NCI-H524 treated with DMSO at 0.1 percent for 48 hours (cell line): Measurements from ENCODE around the gene NSUN7.

Source experiments
- DNase-seq: peaks from one replicate; lab custom pipeline; 2025; lab: John Stamatoyannopoulos, UW

Gene NSUN7

GRCh38 chr4:40822420-40823166 is 72.8 kb downstream of the NSUN7 start:
- no peak for DNase-seq

GRCh38 chr4:40825014-40825838 is 75.5 kb downstream of the NSUN7 start:
- DNase-seq: no peak

DNA sequence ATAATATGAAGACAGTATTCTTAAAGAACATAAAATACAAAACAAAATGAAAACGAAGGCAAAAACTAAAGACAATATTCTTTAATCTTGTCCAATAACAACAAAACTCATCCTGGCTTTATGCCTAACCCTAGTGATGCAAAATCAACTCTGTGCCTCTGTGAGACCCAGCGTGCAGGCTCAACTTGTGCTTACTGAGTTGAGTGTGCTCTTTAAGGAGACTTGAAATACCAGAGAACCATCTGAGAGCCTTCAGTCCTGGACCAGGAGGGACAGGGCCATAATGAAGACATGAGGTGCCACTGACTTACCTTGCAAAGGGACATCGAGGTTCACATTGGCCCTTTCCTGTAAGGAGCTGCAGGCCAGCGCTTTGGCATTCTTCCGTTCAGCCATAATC is 77.1 kb downstream of the NSUN7 start:
- no peak for DNase-seq

DNA sequence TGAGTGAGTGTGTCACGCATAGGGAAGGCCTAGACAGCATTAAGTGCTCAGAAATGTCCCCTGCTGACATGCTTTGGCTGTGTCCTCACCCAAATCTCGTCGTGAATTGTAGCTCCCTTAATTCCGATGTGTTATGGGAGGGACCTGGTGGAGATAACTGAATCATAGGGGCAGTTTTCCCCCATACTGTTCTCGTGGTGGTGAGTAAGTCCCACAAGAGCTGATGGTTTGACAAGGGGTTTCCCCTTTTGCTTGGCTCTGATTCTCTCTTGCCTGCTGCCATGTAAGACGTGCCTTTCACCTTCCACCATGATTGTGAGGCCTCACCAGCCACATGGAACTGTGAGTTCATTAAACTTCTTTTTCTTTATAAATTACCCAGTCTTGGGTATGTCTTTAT is 78.0 kb downstream of the NSUN7 start:
- no peak for DNase-seq

DNA sequence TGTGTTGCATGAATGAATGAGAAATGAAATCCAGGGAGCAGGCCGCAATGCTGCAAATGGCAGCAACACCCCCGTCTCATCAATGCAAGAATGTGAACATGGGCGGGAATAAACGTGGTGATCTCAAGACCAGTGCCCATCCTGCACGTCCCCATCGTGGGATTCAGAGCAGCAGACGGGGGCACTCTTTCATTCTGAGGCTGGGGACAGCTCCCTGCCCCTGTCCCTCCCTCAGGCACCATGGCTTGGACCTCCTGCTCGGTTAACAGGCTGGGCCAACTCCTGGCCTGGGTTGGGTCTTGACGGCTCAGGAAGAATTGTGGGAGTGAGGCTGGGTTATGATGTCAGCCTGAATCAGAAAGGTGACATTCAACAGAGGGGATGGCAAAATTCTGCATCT is 78.9 kb downstream of the NSUN7 start:
- no peak for DNase-seq

- no peak for DNase-seq
Measured at GRCh38 chr4:40829586-40829985, 79.8 kb downstream of the NSUN7 start.

GRCh38 chr4:40831146-40831907 is 81.6 kb downstream of the NSUN7 start:
- DNase-seq: no peak

- DNase-seq: no peak
Measured at GRCh38 chr4:40832175-40832574, 82.4 kb downstream of the NSUN7 start.

GRCh38 chr4:40833212-40833611 is 83.5 kb downstream of the NSUN7 start:
- no peak for DNase-seq

- DNase-seq: no peak
Measured at GRCh38 chr4:40837094-40837870, 87.5 kb downstream of the NSUN7 start.

DNA sequence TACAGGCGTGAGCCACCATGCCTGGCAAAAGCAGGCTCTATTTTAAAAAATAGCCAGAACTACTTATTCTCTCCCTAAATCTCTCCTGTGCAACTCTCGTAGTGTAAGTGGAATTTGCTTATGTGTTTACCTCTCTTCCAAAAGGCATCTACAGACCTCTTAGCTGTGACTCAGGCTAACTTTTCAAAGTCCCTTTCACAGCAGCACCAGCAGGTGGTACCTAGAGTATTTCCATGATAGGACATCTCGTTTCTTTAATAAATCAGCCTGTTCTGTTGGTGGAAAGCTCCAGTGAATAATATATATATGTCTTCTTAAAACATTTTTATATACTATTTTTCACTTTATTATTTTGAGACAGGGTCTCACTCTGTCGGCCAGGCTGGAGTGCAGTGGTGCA is 89.0 kb downstream of the NSUN7 start:
- DNase-seq: no peak

- no peak for DNase-seq
Measured at GRCh38 chr4:40840255-40840984, 90.7 kb downstream of the NSUN7 start.

DNA sequence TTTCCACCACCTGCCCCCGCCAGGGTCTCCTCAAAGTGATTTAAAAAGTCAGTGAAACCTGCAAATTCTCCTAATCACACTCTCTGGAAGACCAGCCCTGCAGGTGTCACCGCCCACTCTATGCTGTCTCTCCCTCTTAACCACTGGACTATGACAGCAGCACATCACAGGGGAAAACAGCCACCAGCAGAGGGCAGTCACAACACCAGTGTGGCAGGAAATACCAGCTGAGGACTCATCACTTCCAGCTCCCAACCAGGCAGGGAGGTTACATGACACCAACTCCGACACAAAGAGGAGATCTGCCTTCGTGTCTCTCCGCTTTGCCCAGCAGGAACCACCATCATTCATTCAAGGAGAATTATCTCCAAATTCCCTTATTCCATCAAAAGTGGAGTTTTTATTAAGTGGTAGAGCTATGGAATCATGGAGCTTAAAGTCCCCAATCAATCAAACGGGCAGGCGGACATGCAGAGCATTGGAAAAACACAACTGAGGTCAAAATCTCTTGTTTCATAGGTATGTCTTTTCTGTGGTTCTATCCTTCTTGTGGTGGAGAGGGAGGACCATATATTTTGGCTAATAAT is 91.3 kb downstream of the NSUN7 start:
- DNase-seq: peak; percentile 47

DNA sequence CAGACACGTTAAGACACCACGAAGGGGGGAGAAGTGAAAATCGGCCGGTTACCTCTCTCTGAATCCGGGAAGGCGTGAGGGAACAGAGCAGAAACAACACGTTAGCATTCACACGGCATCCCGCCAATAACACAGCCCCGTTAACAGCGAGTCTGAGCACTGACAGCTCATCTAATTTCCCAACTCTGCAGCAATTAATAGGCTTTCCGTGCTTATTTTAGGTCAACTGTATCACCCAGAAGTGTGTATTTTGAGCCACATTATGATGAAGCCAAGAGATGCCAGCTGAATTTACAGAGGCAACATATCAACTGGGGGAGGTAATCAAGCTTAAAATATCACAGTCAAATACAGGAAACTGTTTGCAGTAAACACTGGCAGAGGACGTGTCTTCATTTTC is 92.6 kb downstream of the NSUN7 start:
- DNase-seq: no peak

DNA sequence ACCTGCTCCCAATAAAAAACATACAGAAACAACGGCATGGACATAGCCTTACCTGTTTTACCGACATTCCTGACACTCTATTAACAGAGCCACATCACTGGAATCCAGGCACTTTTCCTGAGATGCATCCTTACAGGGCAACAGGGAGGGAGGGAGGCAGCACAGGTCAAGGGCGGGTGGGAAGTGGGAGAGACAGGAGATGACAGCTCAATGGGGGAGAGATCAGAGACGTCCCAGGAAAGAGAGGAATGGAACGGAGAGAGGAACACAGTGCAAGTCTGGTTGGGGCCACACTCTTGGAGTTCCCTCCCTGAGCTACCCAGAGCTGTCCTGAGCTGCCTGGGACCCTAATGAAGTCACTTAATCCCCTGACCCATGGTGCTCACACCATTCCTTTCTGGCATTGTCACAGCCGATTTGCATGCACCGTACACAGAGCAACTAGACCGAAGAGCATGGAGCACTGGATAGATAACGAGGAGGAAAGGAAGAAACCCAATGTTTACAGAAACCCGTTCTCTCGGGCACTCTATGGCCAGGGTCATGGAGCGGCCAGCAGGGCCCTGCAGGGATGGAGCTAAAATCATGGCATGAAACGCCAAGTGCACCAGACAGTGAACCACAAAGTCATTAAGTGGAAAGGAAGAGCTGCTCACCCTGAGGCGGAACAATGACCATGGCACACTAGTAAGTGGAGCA is 93.1 kb downstream of the NSUN7 start:
- no peak for DNase-seq

DNA sequence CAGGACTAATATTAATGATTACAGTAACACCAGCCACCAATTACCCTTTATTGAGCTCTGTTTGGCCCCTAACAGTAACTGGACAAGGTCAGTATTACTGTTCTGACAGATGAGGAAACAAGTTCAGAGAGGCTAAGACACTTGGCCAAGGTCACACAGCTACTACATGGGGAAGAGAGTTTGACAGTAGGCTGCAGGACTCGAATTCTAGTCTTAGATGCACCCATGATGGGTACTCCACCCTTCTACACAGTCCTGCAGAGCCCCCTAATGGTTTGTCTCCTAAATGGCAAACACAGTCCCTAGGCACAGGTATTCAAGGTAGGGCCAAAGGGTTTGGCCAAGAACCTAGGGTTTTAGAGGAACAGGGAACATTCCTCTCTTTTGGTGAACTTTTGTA is 93.9 kb downstream of the NSUN7 start:
- no peak for DNase-seq

- DNase-seq: no peak
Measured at GRCh38 chr4:40844261-40844660, 94.5 kb downstream of the NSUN7 start.

- DNase-seq: no peak
Measured at GRCh38 chr4:40845154-40845835, 95.5 kb downstream of the NSUN7 start.

- DNase-seq: no peak
Measured at GRCh38 chr4:40846532-40846931, 96.8 kb downstream of the NSUN7 start.

DNA sequence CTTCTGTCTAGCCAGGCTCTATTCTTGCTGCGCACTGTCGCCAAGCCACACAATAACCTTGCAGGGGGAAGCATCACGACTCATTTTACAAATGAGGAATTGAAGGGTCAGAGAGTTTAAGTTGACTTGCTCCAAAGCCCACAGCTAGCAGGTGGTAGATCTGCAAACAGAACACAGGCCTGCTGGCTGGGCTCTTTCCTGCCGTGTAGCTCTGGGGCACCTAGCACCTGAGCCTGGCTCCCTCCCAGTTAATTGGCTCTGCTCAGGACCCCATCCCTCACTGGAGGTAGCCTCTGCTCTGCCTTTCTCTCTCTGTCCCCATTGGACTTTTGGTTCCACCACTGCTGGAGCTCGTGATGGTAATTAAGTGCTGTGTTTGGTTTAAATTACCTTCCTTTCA is 98.5 kb downstream of the NSUN7 start:
- DNase-seq: no peak
